HepG2 (cell line): Measurements from ENCODE around the gene DIS3L2.

ENCODE experiments used
- ESRRA ChIP-seq: sonication (generic); formaldehyde crosslinking; IDR thresholded peaks from 2 replicates; pipeline ENCODE4 v1.5.1; 2020; ENCODE audit warnings: mild to moderate bottlenecking, low read depth, missing genetic modification reagents
- POLR2AphosphoS5 ChIP-seq: IDR thresholded peaks from 2 replicates; pipeline ENCODE4 v1.6.1; 2012; ENCODE audit warnings: low read depth, low read length
- TAF1 ChIP-seq: sonication (generic); formaldehyde crosslinking; IDR thresholded peaks from 2 replicates; pipeline ENCODE4 v1.4.0; 2020; ENCODE audit warnings: missing genetic modification reagents
- ZNF124 ChIP-seq: sonication (generic); formaldehyde crosslinking; IDR thresholded peaks from 2 replicates; pipeline ENCODE4 v1.4.0; 2020; ENCODE audit warnings: missing genetic modification reagents

DNA sequence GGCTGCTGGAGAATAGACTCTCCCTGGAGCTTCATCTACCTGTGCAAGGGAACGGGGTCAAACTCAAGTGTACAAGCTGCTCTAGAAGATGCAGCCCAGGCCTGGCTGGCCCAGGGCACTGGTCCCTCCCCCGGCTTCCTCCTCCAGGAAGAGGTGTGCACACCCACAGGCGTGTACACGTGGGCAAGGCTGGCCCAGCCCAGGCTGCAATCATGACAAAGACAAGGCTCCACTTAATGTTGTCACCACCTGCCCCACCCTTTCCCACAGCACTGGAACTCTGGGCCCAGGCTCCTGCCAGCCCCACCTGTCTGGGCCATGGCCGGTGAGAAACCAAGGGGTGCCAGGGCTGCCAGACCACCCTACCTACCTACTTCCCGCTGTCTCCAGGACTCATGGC lies 387.4 kb downstream of the DIS3L2 start:
- TF ChIP-seq ESRRA (no peak), POLR2AphosphoS5 (no peak), TAF1 (no peak), ZNF124 (CRISPR knock-in tag) (no peak)
